HG02885 (cell line): Measurements from ENCODE around the gene COBL.

ENCODE experiments used
- ATAC-seq: cut with Tn5 transposase; IDR thresholded peaks from one replicate; pipeline ENCODE4 v1.9.1; 2021; ENCODE audit warnings: mild to moderate bottlenecking; ENCODE audit not compliant: unreplicated experiment, poor library complexity

Gene COBL

DNA sequence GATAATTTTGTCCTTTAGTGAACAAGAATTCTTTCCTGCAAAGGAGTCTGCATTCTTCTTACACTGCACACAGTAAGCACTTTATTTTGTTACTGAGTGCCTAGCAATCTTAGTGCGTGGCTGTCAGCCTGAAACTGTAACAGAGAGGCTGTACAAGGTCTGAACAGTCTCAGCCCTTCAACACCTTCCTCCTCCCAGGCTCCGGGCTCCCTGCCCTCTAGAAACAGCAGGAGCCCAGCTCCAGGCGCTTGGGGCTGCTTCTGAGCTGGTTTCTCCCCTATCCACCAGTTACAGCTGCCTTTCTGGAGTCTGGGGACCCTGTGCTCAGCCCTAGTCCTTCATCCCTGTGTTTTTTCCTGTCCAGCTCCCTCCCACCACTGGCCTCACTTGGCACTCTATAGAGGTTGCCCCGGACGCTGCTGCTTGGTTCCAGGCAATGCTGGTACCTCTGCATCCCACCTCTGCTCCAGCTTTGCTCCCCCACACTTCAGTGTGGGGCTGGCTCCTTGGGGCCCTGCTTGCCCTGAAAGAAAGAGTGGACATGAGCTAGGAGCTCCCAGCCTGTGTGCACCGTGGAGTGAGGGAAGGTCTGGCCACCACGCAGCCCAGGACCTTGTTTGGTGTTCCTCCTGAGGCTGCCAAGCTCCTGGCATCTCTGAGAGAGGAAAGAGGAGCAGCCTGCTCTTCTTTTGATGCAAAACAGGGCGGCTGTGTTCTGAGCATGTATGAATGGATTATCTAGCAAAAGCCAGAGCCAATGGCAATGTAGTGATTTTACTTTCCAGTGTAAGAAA is 282.7 kb downstream of the COBL start:
- no peak for ATAC-seq

DNA sequence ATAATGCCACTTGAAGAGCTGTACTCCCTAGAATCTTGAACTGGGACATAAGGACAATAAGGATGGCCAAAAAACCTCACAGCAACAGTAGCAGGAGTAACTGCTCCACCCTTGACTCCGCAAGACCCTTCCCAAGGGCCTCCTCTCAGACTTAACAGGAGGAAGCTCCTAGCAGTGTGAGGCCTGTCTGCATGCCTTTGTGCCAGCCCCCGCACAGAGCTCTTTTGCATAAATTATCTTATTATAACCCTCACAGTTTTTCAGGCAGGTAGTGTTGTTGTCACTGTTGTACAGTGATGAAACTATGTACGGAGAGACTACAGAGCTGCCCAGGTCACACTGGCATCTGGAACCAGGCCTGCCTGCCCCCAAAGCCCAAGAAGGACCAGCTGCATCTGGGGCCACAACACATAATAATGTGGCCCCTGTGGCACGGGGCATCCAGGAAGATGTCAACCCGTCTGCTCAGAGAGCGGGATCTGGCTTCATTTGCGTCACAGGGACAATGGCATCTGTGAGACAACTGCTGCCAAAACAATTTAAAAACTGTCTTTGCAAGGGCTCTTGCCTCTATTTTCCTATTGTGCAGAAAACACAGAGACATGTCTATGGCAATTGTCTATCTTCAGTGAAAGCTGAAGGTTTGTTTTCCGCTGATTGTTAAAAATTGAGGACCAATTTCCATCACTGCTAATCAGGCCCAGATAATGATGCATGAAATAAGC is 284.7 kb downstream of the COBL start:
- no peak for ATAC-seq

DNA sequence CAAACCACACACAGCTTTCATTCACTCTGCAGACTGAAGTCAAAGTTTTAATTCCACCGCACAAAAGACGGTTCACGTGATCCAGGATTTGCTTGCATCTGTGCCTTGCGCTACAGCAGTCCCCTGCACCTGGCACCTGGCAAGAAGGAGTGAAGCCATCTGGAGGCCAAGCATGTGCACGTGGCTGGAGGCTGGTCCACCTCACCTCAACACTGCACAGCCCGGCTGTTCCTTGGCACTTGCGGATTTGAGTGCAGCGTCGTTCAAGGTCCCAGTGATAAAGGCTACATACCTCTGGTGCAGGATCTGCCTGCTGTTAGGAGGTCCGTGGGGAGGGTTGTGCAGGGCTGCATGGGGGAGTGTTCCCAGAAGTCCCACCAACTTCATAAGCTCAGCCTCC is 285.4 kb downstream of the COBL start:
- ATAC-seq: no peak

DNA sequence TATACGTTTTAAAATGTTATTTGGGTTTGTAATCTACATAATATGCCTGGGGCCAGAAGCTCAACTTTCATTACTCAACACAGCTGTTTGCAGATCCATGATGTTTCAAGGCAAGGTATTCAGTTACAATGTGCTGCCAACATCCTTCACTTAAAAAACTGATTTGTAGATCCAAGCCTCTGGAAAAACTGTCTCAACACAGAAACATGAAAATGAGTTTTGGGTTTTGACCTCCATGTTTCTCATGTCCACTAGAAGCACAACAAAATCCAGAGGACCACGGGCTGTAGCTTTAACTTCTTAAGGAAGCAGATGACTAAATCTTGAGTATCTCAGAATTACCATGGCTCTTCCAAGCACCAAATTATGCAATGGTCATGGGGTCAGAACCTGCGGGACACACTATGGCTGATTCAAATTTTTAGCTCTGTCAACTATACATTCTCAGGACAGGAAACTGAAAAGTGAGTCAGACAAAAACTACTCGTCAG is 286.9 kb downstream of the COBL start:
- no peak for ATAC-seq

DNA sequence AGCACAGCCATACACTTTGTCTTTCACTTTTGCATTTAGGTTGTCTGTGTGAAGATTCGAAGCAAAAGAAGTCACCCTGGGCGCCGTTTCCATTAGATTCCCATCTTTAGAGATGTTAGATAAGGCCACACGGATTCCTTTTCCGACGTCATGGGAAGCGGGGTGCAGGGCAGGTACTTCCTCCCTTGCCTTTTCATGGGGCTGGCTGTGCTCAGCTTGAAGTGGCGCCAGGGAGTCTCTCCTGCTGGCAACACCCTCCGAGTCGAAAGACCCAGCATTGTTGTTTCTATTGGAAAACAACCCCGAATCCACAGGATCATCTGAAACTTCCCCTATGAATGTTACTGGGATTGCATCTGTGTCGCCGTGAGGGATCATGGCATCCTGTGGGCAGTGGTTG is 287.5 kb downstream of the COBL start:
- ATAC-seq: no peak

DNA sequence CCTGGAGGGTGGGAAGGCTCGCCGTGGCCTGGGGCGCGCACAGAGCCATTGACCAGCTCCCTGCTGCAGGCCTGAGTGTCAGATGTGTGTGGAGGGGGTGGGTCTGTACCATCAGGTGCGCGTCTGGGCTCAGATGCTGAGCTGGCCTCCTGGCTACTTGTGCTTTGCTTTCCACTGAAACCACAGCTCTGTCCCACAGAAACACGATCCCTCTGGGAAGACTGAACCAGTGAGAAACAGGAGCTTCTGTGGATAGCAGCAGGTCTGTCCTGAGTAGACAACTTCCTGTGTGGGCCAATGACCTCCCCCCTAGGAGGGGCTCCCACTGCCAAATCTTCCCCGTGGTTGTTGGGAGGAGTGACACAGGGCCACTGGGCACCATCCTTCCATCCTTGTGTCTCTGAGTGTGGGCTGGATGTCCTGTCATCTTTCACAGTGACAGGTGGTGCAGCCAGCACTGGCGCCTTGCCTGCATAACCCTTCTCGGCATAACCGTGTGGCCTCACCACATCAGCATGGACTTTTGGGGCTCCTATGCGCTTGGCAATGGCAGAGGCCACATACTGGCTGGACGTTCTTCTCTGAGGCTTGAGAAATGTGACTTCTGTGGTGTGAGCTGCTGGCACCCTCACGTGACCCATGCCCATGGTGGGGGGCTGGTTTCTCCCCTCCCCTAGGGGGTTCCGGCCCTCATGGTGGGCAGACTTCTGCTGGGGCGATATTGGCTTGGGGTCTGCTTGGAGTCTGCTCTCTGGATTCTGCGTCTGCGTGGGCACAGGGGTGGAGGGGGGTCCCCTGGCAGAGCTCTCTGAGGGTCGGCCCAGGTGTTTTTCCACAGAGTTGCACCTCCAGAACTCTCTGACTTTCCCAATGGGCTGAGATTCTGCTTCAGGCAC is 288.4 kb downstream of the COBL start:
- ATAC-seq: no peak

DNA sequence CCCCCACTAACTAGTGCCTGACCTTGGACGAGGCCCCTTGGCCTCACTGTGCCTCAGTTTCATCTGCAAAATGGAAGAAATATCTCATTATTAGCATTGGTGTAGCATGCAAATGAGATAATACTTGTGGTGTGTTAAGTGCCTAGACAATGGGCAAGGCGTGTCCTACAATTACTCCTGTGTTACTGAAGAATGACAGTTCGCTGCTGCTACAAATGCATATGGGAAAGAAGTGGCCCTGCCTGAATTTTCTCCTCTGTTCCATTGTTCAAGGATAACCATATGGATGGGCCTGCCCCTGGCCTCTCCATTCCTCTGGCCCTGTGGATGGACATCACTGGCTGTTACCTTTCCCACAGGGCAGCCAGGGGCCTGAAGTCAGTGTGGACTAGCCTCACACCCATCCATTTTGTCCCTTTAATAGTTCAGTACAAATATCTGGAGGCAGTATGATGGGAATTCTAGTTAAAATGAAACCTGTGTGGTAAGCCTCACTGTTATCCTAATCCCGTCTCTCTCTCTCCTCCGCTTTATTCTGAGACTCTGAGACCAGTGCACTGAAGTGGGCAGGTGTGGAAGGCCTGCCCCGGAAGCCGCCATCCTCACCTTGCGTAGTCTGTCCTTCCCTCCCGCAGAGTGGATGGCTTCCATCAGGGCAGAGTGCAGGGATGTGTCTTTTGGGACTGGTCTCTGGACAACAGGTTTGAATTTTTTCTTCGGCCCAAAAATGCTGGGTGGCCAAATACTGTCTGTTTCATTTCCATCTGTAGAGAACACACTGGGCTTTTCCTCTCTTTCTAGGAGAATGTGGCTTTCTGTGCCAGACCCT is 289.3 kb downstream of the COBL start:
- no peak for ATAC-seq

DNA sequence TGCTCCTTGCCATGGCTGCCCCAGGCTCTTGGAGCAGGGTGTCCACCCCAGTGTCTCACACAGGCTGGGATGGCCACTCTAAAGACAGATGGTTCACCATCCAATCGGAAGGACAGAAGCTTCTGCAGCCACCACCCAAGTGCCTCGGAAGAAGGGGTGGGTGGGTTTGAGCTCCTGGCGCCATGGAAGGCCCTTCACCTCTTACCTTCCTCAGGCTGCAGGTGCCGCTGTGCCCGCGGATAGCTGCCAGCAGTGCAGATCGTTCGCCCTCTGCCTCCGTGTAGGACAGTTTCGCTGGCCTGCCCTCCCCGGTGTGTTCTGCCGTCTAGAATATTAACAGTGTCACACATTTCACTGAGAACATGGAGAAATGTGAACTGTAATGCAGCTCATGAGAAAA is 290.3 kb downstream of the COBL start:
- no peak for ATAC-seq

DNA sequence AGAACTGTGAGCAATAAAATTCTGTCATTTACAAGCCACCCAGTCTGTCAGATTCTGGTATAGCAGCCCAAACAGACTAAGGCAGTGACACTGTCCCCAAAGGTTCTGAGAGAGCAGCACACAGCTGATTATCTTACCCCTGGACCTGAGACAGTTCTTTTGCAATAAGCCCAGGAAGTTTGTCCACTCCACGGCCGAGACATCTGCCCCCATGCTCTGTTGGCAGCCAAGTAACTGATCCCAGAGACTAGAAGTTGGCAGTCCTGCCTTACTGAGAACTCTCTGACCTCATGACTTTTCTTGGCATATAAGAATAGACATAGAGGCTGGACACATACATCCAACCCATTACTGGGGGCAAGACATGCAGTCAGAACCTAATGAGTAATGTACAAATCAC is 290.9 kb downstream of the COBL start:
- ATAC-seq: no peak

DNA sequence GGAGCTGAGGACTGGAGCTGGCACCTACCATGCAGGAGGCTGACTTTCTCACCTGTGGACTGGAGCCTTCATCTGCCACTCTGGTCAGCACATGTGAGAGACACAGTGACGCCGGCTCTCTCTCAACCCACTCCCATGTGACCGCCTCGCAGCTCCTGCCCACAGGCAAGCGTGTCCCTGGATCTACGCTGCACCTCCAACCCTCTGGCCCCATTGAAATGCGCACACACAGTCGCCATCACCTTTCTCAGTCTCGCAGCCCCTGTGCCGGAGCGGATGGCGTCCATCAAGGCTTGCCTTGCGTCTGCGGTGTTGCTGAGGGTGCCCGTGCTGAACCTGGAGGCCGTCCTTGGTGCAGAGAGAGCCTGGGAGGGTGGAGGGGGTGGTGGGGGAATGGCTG is 291.7 kb downstream of the COBL start:
- no peak for ATAC-seq

DNA sequence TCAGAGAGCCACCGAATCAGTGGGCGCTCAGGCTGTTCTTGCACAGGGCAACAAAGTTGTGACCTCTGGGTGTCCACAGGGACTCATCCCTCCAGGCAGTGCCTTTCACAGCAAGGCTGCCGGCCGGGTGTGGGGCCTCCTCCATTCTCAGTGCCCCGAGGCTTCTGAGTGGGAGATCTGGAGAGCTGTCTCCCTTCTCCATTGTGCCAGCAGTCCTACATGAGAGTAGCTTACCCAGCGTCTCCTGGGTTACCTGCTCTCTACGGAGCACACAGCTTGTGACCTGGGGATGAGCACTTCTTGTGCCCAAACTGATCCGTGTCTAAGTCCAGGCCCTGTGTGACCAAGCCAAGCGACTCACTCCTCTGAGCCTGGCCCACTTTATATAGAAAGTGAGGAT is 293.1 kb downstream of the COBL start:
- no peak for ATAC-seq

DNA sequence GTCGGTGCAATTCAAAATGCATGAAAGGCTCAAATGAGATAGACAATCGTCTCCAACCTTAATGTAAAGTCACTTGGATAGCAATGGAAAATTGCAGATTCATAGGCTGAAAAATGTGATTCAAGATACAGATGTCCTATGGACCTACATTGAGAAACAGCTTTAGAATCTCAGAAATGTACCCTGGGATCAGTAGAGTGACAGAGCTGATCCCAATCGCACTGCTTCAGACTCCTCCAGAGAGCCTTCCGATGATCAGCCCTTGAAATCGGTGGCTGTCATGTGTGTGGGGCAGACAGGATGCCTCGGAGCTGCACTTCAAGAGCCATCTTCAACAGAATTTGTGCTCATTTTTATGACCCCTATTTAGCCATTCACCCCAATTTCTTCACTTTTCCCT is 293.8 kb downstream of the COBL start:
- ATAC-seq: no peak

DNA sequence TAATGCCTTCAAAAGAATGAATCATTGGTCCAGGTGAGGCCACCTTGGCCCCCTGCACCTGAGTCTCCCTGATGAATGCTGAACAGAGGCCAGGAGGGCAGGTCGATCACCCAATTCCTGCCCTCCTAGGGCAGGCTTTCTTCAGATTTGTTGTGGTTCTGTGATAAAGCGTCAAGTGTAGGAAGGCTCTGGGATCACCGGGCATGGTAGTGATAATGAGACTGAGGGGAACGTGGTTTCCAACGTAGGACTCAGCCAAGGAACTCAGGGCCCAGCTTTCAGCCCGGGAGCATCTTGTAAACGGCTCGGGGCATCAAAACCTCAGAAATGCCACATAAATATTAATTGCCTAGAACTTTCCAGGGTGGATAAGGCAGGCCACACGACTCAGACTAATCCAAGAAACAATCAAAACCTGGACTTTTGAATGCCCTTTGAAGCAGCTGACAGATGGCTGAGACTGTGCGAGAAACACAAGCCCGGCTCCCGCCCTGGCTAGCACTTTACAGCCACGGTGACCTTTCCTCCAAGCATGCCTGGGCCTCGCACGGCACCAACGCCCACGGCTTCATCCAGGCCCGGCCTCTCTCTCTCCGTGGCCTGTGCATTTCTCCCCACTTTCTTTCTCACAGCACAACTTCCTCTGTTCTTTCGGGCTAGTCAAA is 294.6 kb downstream of the COBL start:
- no peak for ATAC-seq

DNA sequence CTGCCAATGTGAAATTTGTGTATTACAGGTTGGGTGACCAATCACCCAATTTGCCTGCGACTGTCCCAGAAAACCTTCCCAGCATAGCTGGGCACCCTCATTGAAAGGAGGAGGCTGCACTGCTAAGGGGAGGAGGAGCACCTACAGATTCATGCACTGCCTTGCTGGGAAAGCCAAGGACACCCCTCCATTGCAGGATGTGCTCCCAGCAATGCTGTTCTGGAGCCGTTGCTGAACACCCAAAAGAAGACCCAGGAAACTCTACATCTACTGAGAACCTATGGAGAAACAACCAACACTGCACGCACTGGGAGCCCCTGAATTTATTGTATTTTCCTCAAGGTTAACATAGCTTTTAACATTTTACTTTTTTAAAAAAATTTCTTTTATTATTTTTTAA is 295.7 kb downstream of the COBL start:
- ATAC-seq: no peak

DNA sequence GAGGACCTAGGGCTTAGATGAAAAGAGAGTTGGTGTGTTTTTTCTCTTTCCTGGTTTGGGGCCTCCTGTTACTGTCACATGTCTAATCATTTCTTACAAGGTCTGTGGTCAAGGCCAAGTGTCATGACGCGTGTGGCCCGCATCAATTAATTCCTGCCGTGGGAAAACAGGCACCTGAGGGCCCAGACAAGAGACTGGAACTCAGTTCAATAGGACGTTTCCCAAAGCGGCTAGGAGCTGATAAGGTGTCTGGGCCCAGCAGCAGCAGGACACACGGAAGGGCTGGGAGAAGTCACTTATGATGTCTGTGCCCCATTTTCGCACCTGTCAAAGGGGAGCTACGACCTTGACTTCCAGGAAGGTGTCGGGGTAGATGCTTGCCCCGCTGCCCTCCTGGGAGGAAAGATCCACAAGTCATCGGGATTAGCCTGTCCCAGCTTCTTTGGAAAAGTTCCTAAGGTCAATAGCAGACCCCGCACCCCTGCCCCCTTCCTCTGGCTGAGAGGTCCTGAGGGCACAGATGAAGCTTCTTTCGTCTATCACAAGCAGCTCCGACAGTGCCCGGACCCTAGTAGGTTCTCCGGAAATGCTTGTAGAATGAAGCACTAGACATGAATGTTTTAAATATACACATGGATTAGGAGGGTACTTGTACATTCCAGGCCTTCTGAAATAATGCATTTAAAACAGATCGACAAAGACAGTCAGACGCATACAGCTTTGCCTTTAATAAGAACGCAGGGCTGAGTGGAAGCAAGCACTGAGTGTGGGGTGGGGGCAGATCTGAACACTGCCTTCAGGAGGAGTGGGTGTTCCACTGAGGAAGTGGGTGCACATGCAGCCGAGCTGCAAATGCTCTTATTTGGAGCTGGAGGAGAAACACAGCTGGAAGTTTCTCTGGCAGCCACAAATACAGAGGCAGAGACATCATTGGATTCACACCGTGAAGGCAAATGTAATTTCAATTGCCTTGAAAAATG is 296.4 kb downstream of the COBL start:
- ATAC-seq: no peak

DNA sequence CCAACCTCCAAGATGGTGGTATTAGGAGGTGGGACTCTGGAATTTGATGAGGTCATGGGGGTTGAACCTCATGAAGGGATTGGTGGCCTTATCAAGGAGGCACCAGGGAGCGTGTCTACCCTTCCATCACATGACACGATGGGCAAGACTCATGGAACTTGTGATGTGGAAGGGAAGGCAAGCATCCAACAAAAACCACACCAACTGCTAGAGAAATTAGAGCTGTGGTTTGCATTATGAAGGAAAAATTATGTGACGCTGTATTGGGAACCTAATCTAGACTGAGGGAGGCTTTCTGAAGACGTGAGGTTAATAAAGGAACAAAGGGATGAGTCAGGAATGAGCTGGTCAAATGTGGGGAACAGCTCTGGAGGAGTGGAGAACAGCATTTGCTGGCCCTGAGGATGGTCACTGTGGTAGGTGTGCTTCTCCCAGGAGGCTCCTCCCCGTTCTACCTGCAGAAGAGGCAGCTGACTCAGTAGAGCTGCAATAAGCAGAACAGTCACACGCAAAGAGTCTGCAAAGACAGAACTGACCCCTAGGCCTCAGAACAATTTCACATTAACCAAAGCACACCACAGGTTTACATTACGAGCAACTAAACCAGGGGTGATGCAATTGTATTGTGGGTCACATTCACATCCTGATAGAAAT is 297.3 kb downstream of the COBL start:
- ATAC-seq: no peak

DNA sequence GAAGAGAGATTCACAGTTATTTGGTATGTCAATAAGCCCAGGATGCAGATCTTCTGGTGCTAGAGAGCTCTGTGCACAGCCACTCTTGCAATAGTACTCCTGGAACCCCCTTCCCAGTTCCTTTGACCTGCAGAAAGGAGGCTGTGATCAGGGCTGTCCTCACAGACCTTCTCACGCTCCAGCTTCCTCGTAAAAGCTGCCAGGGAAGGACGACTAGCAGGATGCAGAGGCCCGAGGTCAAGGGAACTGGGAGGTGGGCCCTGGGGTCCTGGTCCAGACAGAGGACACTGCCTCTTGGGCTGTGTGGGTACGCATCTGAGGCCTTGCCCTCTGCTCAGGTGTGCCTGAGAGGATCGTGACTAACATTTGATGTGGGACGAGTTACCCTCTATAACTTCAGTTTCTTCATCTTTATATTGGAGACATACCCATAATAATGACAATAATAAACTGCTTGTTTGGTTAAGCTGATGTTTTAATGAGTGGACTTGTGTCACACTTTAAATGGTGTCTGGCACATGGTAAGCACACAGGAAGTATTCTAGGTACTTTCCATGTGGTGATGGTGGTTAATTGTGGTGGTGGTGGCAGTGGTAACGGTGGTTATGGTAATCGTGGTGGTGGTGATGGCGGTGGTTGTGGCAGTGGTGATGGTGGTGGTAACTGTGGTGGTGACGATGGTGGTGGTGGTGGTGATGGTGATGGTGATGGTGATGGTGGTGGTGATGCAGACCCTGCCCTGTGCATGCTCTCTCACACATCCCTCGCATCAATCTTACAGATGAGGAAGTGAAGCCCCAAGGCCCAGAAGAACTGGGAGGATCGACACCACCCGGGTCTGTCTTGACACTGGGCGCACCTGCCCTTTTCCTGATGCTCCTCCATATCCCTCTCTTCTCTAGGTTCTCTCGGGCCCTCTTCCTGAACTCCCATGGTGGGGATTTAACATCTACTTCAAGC is 298.8 kb downstream of the COBL start:
- no peak for ATAC-seq
